ENCODE measurements around the gene NFASC. TPM values are rescaled to one million over a fixed set of nuclear protein-coding genes. Genes with fewer than 3 reads are reported as not detected.

Gene NFASC
- total and polyA plus RNA-seq, 7 experiments from 2014 or later, result 0.31 TPM; not detected in 6

GRCh38 chr1:205017001-205017400 lies 146.3 kb downstream of the NFASC start:
- H3K27me3 Mint-ChIP-seq, result peaks cover 0 to 7% (median 0%) of the 10 kb centered on the region in 5 donors
- peaks cover 0 to 3% (median 0%) of the 10 kb centered on the region in 11 donors for H3K9me3 Mint-ChIP-seq
- H3K4me1 Mint-ChIP-seq, result no peaks in the 10 kb centered on the region
- POLR2A ChIA-PET, result no interaction called here
- H3K27ac ChIP-seq (ENCODE audit: low read depth, low read length), result no peak overlapping the region
- H3K4me3 ChIP-seq (ENCODE audit: low read length), result no peak overlapping the region
- ATAC-seq, result no peak
- no peaks in the 10 kb centered on the region for H3K4me1 ChIP-seq (ENCODE audit: control insufficient read depth in 2 of 2, insufficient read depth in 2 of 2, low read length in 2 of 2)
- H3K36me3 ChIP-seq (ENCODE audit: control insufficient read depth in 2 of 3, insufficient read depth in 3 of 3, low read length in 3 of 3), result no peaks in the 10 kb centered on the region
- H3K9me3 ChIP-seq (ENCODE audit: control insufficient read depth in 2 of 3, low read length in 3 of 3), result no peaks in the 10 kb centered on the region
- intact Hi-C loops (cut with micrococcal nuclease), result no loop called here
- CTCF ChIA-PET, result no interaction called here
- H3K27ac Mint-ChIP-seq, result no peak overlapping the region
- no peak for DNase-seq
- no peaks in the 10 kb centered on the region for H3K36me3 Mint-ChIP-seq
- H3K4me3 Mint-ChIP-seq, result no peak overlapping the region
- H3K27me3 ChIP-seq (ENCODE audit: control insufficient read depth in 2 of 2, insufficient read depth in 2 of 2, low read length in 2 of 2), result no peaks in the 10 kb centered on the region

- Histone ChIP-seq H3K4me1 (ENCODE audit: control insufficient read depth in 2 of 2, insufficient read depth in 2 of 2, low read length in 2 of 2) (no peaks in the 10 kb centered on the region), H3K27me3 (ENCODE audit: control insufficient read depth in 2 of 2, insufficient read depth in 2 of 2, low read length in 2 of 2) (no peaks in the 10 kb centered on the region), H3K9me3 (ENCODE audit: control insufficient read depth in 2 of 3, low read length in 3 of 3) (no peaks in the 10 kb centered on the region), H3K27ac (ENCODE audit: low read depth, low read length) (no peak overlapping the region), H3K4me3 (ENCODE audit: low read length) (no peak overlapping the region), H3K36me3 (ENCODE audit: control insufficient read depth in 2 of 3, insufficient read depth in 3 of 3, low read length in 3 of 3) (no peaks in the 10 kb centered on the region)
- ChIA-PET POLR2A (no interaction called here), CTCF (no interaction called here)
- Mint-ChIP-seq H3K4me1 (no peaks in the 10 kb centered on the region), H3K9me3 (peaks cover 0 to 3% (median 0%) of the 10 kb centered on the region in 11 donors), H3K36me3 (no peaks in the 10 kb centered on the region), H3K4me3 (no peak overlapping the region), H3K27me3 (peaks cover 0 to 7% (median 0%) of the 10 kb centered on the region in 5 donors), H3K27ac (no peak overlapping the region)
- ATAC-seq, result no peak
- no peak for DNase-seq
- intact Hi-C loops (cut with micrococcal nuclease), result no loop called here
These were observed 147.1 kb downstream of the NFASC start for GRCh38 chr1:205017766-205018165.

GRCh38 chr1:205018381-205018780 lies 147.7 kb downstream of the NFASC start:
- DNase-seq (no peak), ATAC-seq (no peak)
- H3K27ac Mint-ChIP-seq, result no peak overlapping the region
- ChIA-PET POLR2A (no interaction called here), CTCF (no interaction called here)
- intact Hi-C loops (cut with micrococcal nuclease), result no loop called here
- no peaks in the 10 kb centered on the region for H3K4me1 Mint-ChIP-seq
- Histone ChIP-seq H3K36me3 (ENCODE audit: control insufficient read depth in 2 of 3, insufficient read depth in 3 of 3, low read length in 3 of 3) (no peaks in the 10 kb centered on the region), H3K9me3 (ENCODE audit: control insufficient read depth in 2 of 3, low read length in 3 of 3) (no peaks in the 10 kb centered on the region), H3K27me3 (ENCODE audit: control insufficient read depth in 2 of 2, insufficient read depth in 2 of 2, low read length in 2 of 2) (no peaks in the 10 kb centered on the region), H3K27ac (ENCODE audit: low read depth, low read length) (no peak overlapping the region), H3K4me3 (ENCODE audit: low read length) (no peak overlapping the region), H3K4me1 (ENCODE audit: control insufficient read depth in 2 of 2, insufficient read depth in 2 of 2, low read length in 2 of 2) (no peaks in the 10 kb centered on the region)
- no peak overlapping the region for H3K4me3 Mint-ChIP-seq
- H3K27me3 Mint-ChIP-seq, result peaks cover 0 to 7% (median 0%) of the 10 kb centered on the region in 5 donors
- H3K36me3 Mint-ChIP-seq, result no peaks in the 10 kb centered on the region
- H3K9me3 Mint-ChIP-seq, result peaks cover 0 to 3% (median 0%) of the 10 kb centered on the region in 11 donors

GRCh38 chr1:205020466-205020865 lies 149.8 kb downstream of the NFASC start:
- intact Hi-C loops (cut with micrococcal nuclease), result no loop called here
- CTCF ChIA-PET, result no interaction called here
- H3K27me3 Mint-ChIP-seq, result peaks cover 0 to 7% (median 0%) of the 10 kb centered on the region in 5 donors
- Histone ChIP-seq H3K27ac (ENCODE audit: low read depth, low read length) (no peak overlapping the region), H3K36me3 (ENCODE audit: control insufficient read depth in 2 of 3, insufficient read depth in 3 of 3, low read length in 3 of 3) (no peaks in the 10 kb centered on the region), H3K9me3 (ENCODE audit: control insufficient read depth in 2 of 3, low read length in 3 of 3) (no peaks in the 10 kb centered on the region), H3K4me1 (ENCODE audit: control insufficient read depth in 2 of 2, insufficient read depth in 2 of 2, low read length in 2 of 2) (no peaks in the 10 kb centered on the region), H3K4me3 (ENCODE audit: low read length) (no peak overlapping the region), H3K27me3 (ENCODE audit: control insufficient read depth in 2 of 2, insufficient read depth in 2 of 2, low read length in 2 of 2) (no peaks in the 10 kb centered on the region)
- no peaks in the 10 kb centered on the region for H3K4me1 Mint-ChIP-seq
- H3K27ac Mint-ChIP-seq, result no peak overlapping the region
- no peaks in the 10 kb centered on the region for H3K36me3 Mint-ChIP-seq
- H3K9me3 Mint-ChIP-seq, result peaks cover 0 to 3% (median 0%) of the 10 kb centered on the region in 11 donors
- H3K4me3 Mint-ChIP-seq, result no peak overlapping the region
- POLR2A ChIA-PET, result no interaction called here
- ATAC-seq, result no peak
- no peak for DNase-seq

GRCh38 chr1:205024679-205025078 lies 154.0 kb downstream of the NFASC start:
- ChIA-PET CTCF (no interaction called here), POLR2A (no interaction called here)
- no peak overlapping the region for H3K4me3 ChIP-seq (ENCODE audit: low read length)
- H3K27me3 ChIP-seq (ENCODE audit: control insufficient read depth in 2 of 2, insufficient read depth in 2 of 2, low read length in 2 of 2), result no peaks in the 10 kb centered on the region
- no peaks in the 10 kb centered on the region for H3K9me3 ChIP-seq (ENCODE audit: control insufficient read depth in 2 of 3, low read length in 3 of 3)
- ATAC-seq, result no peak
- Mint-ChIP-seq H3K27ac (no peak overlapping the region), H3K4me3 (no peak overlapping the region), H3K36me3 (no peaks in the 10 kb centered on the region), H3K4me1 (no peaks in the 10 kb centered on the region), H3K9me3 (no peaks in the 10 kb centered on the region), H3K27me3 (peaks cover 0 to 7% (median 0%) of the 10 kb centered on the region in 5 donors)
- H3K4me1 ChIP-seq (ENCODE audit: control insufficient read depth in 2 of 2, insufficient read depth in 2 of 2, low read length in 2 of 2), result no peaks in the 10 kb centered on the region
- intact Hi-C loops (cut with micrococcal nuclease), result no loop called here
- H3K36me3 ChIP-seq (ENCODE audit: control insufficient read depth in 2 of 3, insufficient read depth in 3 of 3, low read length in 3 of 3), result no peaks in the 10 kb centered on the region
- DNase-seq, result no peak
- no peak overlapping the region for H3K27ac ChIP-seq (ENCODE audit: low read depth, low read length)

GRCh38 chr1:205025239-205025638 lies 154.6 kb downstream of the NFASC start:
- Mint-ChIP-seq H3K27ac (no peak overlapping the region), H3K9me3 (no peaks in the 10 kb centered on the region), H3K36me3 (no peaks in the 10 kb centered on the region), H3K4me3 (no peak overlapping the region), H3K4me1 (no peaks in the 10 kb centered on the region), H3K27me3 (peaks cover 0 to 11% (median 0%) of the 10 kb centered on the region in 5 donors)
- intact Hi-C loops (cut with micrococcal nuclease), result no loop called here
- H3K27ac ChIP-seq (ENCODE audit: low read depth, low read length), result no peak overlapping the region
- H3K4me1 ChIP-seq (ENCODE audit: control insufficient read depth in 2 of 2, insufficient read depth in 2 of 2, low read length in 2 of 2), result no peaks in the 10 kb centered on the region
- ChIA-PET POLR2A (no interaction called here), CTCF (no interaction called here)
- DNase-seq (no peak), ATAC-seq (no peak)
- H3K27me3 ChIP-seq (ENCODE audit: control insufficient read depth in 2 of 2, insufficient read depth in 2 of 2, low read length in 2 of 2), result no peaks in the 10 kb centered on the region
- H3K36me3 ChIP-seq (ENCODE audit: control insufficient read depth in 2 of 3, insufficient read depth in 3 of 3, low read length in 3 of 3), result no peaks in the 10 kb centered on the region
- H3K9me3 ChIP-seq (ENCODE audit: control insufficient read depth in 2 of 3, low read length in 3 of 3), result no peaks in the 10 kb centered on the region
- no peak overlapping the region for H3K4me3 ChIP-seq (ENCODE audit: low read length)

GRCh38 chr1:205026181-205026580 lies 155.5 kb downstream of the NFASC start:
- CTCF ChIA-PET, result no interaction called here
- intact Hi-C loops (cut with micrococcal nuclease), result no loop called here

More at GRCh38 chr1:205026181-205026580, 155.5 kb downstream of the NFASC start:
- DNase-seq (no peak), ATAC-seq (no peak)
- no peak overlapping the region for H3K27ac ChIP-seq (ENCODE audit: low read depth, low read length)
- H3K27ac Mint-ChIP-seq, result no peak overlapping the region
- H3K9me3 Mint-ChIP-seq, result no peaks in the 10 kb centered on the region
- H3K4me3 Mint-ChIP-seq, result no peak overlapping the region
- H3K4me1 ChIP-seq (ENCODE audit: control insufficient read depth in 2 of 2, insufficient read depth in 2 of 2, low read length in 2 of 2), result no peaks in the 10 kb centered on the region
- H3K27me3 ChIP-seq (ENCODE audit: control insufficient read depth in 2 of 2, insufficient read depth in 2 of 2, low read length in 2 of 2), result no peaks in the 10 kb centered on the region
- no peaks in the 10 kb centered on the region for H3K36me3 Mint-ChIP-seq
- no peak overlapping the region for H3K4me3 ChIP-seq (ENCODE audit: low read length)
- H3K27me3 Mint-ChIP-seq, result peaks cover 0 to 11% (median 0%) of the 10 kb centered on the region in 5 donors
- H3K9me3 ChIP-seq (ENCODE audit: control insufficient read depth in 2 of 3, low read length in 3 of 3), result no peaks in the 10 kb centered on the region
- POLR2A ChIA-PET, result no interaction called here
- no peaks in the 10 kb centered on the region for H3K4me1 Mint-ChIP-seq
- no peaks in the 10 kb centered on the region for H3K36me3 ChIP-seq (ENCODE audit: control insufficient read depth in 2 of 3, insufficient read depth in 3 of 3, low read length in 3 of 3)
